ENCODE results near the gene AOX1.
"Not testable (repeated sequence)": the region's sequence is repeated elsewhere in the genome, so short reads cannot be mapped to it uniquely, and the experiment has no call there.

Gene AOX1

DNA sequence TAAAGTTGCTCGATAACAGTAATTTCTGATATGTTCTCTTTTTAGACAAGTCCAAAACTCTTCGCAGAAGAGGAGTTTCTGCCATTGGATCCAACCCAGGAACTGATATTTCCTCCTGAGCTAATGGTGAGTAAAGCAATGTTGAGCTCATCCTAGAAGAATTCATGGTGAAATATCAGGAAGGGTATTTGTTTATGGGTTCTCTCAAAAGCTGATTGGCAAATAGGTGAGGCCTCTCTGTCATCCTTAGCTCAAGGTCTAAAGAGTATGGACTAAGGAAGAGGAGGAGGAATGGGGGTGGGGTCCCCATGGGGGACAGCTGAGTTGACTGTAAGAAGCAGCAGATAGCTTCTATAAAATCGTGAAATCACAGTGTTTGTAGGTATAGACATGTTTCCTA, 18.2 kb downstream of the AOX1 start:
- no peak for DNase-seq

DNA sequence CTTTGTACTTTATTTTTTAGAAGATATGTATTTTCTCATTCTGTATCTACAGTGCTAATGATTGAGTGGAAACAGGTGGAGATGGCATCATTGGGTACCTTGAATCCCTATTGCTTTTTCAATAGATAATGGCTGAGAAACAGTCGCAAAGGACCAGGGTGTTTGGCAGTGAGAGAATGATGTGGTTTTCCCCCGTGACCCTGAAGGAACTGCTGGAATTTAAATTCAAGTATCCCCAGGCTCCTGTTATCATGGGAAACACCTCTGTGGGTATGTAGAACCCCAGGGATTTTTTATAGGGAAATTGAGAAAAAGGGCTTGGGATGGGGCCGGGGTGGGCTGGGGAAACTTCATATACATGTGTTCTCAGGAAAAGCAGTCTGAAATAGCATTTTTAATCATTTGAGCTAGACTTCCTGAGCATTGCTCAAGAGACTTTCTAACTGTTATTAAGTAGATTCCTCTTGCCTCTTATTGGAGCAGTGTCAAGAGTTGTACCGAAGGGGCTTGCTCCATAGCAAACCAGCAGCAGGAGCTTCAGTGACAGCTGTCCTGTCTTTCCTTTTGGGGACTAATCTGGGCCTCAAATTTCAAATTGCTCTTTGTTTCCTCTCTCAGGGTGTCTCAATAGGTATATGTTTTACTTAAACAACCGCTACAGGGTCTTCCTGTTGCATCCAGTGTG, 18.9 kb downstream of the AOX1 start:
- no peak for DNase-seq

DNA sequence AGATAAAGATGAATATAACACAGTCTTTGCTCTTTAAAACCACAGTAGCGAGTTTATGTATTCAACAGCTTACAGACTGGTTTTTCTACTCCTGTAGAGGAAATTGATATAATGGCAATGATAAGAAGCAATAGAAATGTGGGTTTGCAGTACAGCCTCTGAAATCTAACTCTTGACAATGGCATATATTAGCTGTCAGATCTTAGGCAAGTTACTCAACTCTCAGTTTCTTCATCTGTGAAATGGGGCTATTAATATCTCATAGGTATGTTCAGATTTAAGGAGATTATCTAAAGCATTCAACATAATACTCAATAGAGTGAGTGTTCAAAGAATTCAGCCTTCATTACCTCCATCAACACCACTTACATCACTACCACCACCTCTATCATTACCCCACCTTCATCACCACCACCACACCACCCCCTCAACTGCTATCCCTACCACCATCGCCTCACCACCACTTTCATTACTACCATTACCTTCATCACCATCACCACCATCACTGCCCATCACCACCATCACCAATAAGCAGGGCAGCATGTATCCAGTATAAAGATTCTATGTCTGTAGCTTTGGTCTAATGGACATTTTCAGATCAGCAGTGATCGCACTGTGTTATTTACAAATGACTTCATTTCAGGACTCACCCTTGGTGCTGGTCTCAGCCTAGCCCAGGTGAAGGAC, 22.7 kb downstream of the AOX1 start:
- no peak for DNase-seq

DNA sequence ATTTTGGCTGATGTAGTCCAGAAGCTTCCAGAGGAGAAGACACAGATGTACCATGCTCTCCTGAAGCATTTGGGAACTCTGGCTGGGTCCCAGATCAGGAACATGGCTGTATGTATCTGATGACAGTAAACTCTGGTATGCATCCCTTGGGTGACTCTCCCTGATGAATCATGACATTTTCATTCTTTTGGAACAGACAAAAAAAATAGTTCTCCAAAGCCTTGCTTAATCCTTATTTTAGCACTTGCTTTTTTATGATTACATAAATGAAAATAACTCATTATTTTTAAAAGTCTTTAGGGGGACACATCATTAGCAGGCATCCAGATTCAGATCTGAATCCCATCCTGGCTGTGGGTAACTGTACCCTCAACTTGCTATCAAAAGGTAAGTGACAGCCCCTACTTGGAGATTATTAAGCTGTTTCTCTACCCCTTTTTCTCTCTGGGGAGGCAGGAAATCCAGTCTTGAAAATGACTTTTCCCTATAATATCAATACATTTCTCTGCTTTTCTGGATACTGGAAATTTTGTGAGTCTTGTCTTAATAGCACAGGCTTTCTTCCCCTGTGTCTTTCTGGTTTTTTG, 23.3 kb downstream of the AOX1 start:
- DNase-seq = no peak

GRCh38 chr2:200610217-200610616, 24.4 kb downstream of the AOX1 start:
- DNase-seq = not testable (repeated sequence)

GRCh38 chr2:200613692-200614091, 27.9 kb downstream of the AOX1 start:
- DNase-seq = no peak

- DNase-seq = no peak
These were observed 28.4 kb downstream of the AOX1 start for GRCh38 chr2:200614249-200614648.

GRCh38 chr2:200615247-200615646, 29.4 kb downstream of the AOX1 start:
- no peak for DNase-seq

- DNase-seq = no peak
These were observed 30.4 kb downstream of the AOX1 start for GRCh38 chr2:200616193-200616592.

DNA sequence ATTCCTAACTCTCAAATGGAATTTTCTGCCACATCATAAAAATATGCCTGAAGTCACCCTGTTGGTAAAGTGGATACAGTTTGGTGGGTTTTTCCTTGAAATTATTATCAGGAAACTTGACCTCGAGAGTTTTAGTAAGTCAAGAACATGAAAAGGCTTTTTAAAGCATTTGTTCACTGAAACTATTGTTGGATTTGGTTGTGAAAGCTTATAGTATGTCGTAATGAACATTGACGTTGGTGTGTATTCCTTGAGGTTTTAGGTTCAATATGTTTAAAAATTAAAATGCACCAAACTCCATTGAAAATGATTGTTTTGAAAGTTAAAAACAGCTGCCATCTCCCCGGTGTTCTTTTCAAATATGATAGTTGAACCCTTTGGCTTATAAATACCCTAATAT, 30.8 kb downstream of the AOX1 start:
- DNase-seq = no peak

DNA sequence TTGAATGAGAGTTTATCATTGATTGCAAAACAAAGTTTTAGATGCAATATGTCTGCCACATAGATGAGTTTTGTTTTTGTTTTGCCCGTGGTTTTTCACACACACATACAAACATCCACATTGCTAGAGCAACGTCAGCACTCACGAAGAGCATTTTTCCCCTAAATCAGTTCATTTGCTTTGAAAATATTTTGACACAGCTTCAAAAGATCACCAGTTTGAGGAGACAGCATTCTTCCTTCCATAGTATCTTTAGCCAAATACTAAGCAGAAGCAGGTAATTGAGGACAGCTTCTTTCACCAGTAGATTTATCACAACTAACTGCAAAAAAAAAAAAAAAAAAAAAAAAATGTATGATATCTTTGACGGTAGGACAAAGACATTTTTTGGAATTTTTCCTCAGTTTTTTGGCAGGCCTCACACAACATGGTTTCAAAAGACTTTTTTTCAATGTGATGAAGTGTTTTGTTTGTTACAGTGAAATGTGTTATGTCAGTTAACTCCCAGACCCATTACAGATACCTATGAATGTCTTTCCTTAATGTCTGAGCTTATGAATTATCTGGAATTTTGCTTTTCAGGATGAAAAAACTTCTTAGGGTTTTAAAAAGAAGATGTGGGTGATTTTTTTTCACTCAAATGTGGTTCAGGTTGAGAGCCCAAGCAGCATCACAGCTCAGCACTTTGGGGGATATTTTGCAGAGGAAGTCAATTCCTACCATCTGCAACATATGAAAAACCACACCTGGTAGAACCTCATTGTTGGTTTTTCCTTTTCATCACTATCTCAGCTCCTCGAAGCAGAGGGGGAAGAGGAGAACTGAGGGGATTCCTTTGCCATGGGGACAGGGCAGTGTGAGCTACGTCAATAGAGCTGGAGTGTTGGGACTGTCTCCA, 31.6 kb downstream of the AOX1 start:
- DNase-seq = no peak

DNA sequence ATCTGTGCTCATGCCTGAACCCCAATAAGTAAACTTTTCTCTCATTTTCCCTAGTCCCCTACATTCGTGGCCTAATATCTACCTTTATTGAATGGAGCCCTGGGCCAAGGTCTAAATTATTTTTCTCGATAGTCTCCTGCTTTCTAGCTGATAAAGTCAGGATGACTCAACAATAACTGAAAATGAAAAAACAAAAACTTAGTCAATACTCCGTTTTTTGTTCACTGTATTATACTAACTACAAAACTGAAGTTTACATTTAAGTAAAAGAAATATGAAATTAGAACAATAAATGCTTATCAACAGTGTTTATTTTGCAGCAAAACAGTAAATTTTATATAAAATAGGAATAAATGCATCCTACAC, 32.2 kb downstream of the AOX1 start:
- no peak for DNase-seq

DNA sequence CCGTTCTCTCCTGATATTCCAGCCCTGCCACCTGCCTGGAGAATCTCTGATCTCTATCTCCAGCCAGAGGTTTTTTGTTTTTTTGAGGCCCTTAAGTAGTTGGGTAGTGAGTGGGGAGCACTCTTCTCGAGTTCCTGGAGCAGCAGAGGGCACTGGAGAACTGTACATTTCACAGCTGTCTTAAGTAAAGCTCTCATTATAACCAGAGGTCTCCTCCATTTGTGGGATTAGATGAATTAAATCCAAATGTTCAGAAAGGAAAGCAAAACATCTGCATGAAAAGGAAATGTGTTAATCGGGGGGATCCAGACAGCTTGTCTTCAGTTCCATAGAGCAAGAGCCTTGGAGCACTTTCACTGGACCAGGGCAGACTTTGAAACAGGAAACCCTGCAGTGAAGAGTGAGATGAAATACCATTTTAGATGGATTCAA, 32.8 kb downstream of the AOX1 start:
- DNase-seq = no peak

- DNase-seq = no peak
These were observed 33.5 kb downstream of the AOX1 start for GRCh38 chr2:200619279-200619678.

DNA sequence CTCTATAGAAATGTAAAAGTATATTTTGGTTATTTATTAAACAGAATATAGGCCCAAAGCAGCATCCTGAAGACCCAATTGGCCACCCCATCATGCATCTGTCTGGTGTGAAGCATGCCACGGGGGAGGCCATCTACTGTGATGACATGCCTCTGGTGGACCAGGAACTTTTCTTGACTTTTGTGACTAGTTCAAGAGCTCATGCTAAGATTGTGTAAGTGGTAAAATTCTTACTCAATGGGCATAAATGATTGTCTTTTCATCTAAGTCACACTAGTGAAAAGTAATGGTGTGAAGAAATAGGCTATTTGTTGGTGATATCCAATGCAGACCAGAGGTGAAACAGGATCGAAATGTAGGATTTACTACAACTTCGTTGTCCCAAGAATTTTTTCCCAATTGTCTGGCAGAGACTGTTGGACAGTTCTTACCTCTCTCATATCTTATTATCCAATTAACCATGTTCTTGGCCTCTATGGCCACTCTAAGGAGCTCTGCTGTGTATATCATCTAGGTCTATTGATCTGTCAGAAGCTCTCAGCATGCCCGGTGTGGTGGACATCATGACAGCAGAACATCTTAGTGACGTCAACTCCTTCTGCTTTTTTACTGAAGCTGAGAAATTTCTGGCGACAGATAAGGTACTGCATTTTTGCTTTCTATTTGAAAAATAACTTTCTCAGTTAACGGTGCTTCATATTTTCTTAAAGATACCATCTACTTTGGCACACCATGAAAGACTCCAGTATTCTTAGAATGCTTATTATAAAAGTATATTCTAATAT, 35.0 kb downstream of the AOX1 start:
- no peak for DNase-seq

DNA sequence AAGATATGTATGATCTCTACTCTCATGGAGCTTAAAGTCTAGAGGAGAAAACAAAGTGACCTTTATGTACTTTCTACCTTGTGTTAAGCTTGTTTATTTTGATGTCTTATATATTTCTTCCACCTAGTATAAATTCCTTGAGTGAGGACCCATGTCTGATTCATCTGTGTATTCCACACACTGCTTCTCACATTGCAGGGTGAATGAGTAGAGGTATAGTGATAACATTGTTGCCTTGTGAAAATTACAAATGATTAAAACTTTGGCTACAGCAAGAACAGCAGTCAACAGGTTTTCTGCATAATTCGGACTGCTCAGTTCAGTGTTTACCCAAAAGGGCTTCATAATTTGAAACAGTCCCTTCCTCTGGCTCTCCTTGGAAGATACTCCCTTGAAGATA, 36.3 kb downstream of the AOX1 start:
- no peak for DNase-seq

DNA sequence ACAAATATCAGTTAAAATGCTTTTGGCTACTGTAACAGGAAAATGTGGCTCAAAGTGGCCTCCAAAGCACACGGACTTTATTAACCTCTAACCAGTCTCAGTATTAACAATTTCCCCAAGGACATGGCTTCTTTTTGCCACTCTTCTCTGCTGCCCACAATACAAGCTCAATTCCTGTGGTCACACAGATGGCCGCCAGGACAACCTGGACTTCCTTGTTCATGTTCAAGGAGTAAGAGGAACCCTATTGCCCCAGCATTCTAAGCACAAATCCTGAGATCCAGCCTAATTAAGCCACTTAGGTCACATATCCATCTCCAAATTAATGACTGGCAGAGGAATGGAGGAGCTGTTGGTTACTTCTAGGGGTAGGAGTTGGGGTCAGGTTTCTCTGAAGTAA, 38.2 kb downstream of the AOX1 start:
- DNase-seq = no peak

- DNase-seq = no peak
These were observed 38.8 kb downstream of the AOX1 start for GRCh38 chr2:200624658-200625057.

DNA sequence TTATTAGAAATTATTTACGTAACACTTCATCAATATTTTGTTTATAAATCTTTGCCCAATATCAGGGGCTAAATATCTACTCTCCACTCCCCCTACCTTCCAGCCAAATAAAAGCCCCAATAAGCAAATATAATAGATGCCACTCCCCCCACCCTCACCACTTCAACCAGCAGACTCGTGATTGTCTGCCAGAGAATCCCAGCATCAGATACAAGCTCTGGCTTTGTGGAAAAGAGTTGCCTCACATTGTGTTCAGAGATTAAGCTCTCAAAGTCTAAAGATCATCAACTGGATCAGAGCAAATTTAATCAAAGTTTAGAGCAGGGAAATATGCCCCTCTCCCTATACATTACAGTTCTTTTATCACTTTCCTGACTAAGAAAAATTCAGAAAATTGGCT, 39.5 kb downstream of the AOX1 start:
- no peak for DNase-seq

DNA sequence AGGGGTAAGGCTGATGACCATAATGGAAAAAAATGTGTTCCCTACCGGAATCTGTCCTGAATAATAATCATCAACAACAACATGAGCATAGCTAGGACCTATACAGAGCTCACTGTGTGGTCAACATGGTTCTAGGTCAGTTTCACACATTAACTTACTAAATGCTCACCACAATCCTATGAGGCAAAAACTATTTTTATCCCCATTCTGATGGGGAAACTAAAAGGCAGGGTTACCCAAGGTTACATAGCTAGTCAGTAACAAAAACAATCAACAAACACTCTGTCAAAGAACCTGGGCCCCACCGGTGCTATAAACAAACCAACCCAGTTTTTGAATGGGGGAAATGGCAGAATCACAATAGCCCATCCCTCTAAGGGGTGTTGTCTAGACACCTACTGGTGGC, 40.1 kb downstream of the AOX1 start:
- DNase-seq = no peak

- no peak for DNase-seq
These were observed 41.4 kb downstream of the AOX1 start for GRCh38 chr2:200627110-200627770.

DNA sequence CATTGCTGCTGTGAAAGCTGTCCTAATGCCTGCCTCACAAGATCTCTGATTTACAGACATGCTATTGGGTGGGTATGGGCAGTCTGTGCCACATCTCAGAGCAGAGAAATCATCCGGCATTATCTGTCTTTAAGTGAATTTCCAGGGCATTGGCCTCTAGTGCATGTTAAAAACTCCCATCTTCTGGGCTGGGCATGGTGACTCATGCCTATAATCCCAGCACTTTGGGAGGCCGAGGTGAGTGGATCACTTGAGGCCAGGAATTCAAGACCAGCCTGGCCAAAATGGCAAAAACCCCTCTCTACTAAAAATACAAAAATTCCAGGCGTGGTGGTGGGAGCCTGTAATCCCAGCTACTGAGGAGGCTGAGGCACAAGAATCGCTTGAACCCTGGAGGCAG, 42.6 kb downstream of the AOX1 start:
- not testable (repeated sequence) for DNase-seq

All from left hindlimb (tissue), 1 donor.